Mucosa of stomach (tissue), 1 donor: Measurements from ENCODE around the gene LHFPL3.

Source experiments
- H3K27me3 ChIP-seq: one replicate; pipeline ENCODE4 v1.7.0; 2013; ENCODE audit warnings: mild to moderate bottlenecking, low read length; ENCODE audit not compliant: control insufficient read depth, insufficient read depth
- H3K36me3 ChIP-seq: one replicate; pipeline ENCODE4 v1.7.0; 2013; ENCODE audit warnings: low read length; ENCODE audit not compliant: control insufficient read depth, insufficient read depth
- H3K4me1 ChIP-seq: one replicate; pipeline ENCODE4 v1.7.0; 2013; ENCODE audit warnings: mild to moderate bottlenecking, low read length; ENCODE audit not compliant: control insufficient read depth, insufficient read depth
- H3K4me3 ChIP-seq: one replicate; pipeline ENCODE4 v1.7.0; 2013; ENCODE audit warnings: low read length
- H3K9ac ChIP-seq: one replicate; pipeline ENCODE4 v1.7.0; 2013; ENCODE audit warnings: mild to moderate bottlenecking, low read length, moderate library complexity
- H3K9me3 ChIP-seq: one replicate; pipeline ENCODE4 v1.7.0; 2013; ENCODE audit warnings: mild to moderate bottlenecking, low read length, moderate library complexity; ENCODE audit not compliant: control insufficient read depth
- donor health status: Pancreatic carcinoma.

LHFPL3 gene

GRCh38 chr7:104767826-104768536 is 439.6 kb downstream of the LHFPL3 start:
- Histone ChIP-seq H3K9me3 (no peaks in the 10 kb centered on the region), H3K36me3 (no peaks in the 10 kb centered on the region), H3K4me1 (no peaks in the 10 kb centered on the region), H3K9ac (no peak overlapping the region), H3K27me3 (no peaks in the 10 kb centered on the region), H3K4me3 (no peak overlapping the region)

- no peaks in the 10 kb centered on the region for H3K27me3 ChIP-seq
- no peaks in the 10 kb centered on the region for H3K9me3 ChIP-seq
- H3K4me3 ChIP-seq, result no peak overlapping the region
- no peak overlapping the region for H3K9ac ChIP-seq
- H3K4me1 ChIP-seq, result no peaks in the 10 kb centered on the region
- no peaks in the 10 kb centered on the region for H3K36me3 ChIP-seq
Measured at GRCh38 chr7:104772405-104773345, 444.3 kb downstream of the LHFPL3 start.

GRCh38 chr7:104773796-104774195 is 445.4 kb downstream of the LHFPL3 start:
- Histone ChIP-seq H3K27me3 (no peaks in the 10 kb centered on the region), H3K9ac (no peak overlapping the region), H3K9me3 (no peaks in the 10 kb centered on the region), H3K36me3 (no peaks in the 10 kb centered on the region), H3K4me3 (no peak overlapping the region), H3K4me1 (no peaks in the 10 kb centered on the region)

- Histone ChIP-seq H3K4me1 (no peaks in the 10 kb centered on the region), H3K36me3 (no peaks in the 10 kb centered on the region), H3K9me3 (no peaks in the 10 kb centered on the region), H3K9ac (no peak overlapping the region), H3K27me3 (no peaks in the 10 kb centered on the region), H3K4me3 (no peak overlapping the region)
Measured at GRCh38 chr7:104775531-104775930, 447.1 kb downstream of the LHFPL3 start.

GRCh38 chr7:104777301-104777800 is 448.9 kb downstream of the LHFPL3 start:
- Histone ChIP-seq H3K4me3 (no peak overlapping the region), H3K27me3 (no peaks in the 10 kb centered on the region), H3K4me1 (no peaks in the 10 kb centered on the region)

GRCh38 chr7:104779888-104780287 is 451.5 kb downstream of the LHFPL3 start:
- Histone ChIP-seq H3K9me3 (no peaks in the 10 kb centered on the region), H3K9ac (no peak overlapping the region), H3K4me1 (no peaks in the 10 kb centered on the region), H3K27me3 (no peaks in the 10 kb centered on the region), H3K4me3 (no peak overlapping the region), H3K36me3 (no peaks in the 10 kb centered on the region)

More at GRCh38 chr7:104777301-104777800, 448.9 kb downstream of the LHFPL3 start:
- Histone ChIP-seq H3K9ac (no peak overlapping the region), H3K36me3 (no peaks in the 10 kb centered on the region), H3K9me3 (no peaks in the 10 kb centered on the region)

GRCh38 chr7:104784686-104785085 is 456.3 kb downstream of the LHFPL3 start:
- Histone ChIP-seq H3K4me1 (no peaks in the 10 kb centered on the region), H3K4me3 (no peak overlapping the region), H3K36me3 (no peaks in the 10 kb centered on the region), H3K27me3 (no peaks in the 10 kb centered on the region), H3K9me3 (no peaks in the 10 kb centered on the region), H3K9ac (no peak overlapping the region)

- Histone ChIP-seq H3K9me3 (no peaks in the 10 kb centered on the region), H3K36me3 (no peaks in the 10 kb centered on the region), H3K9ac (no peak overlapping the region), H3K27me3 (no peaks in the 10 kb centered on the region), H3K4me1 (peaks cover 6% of the 10 kb centered on the region), H3K4me3 (no peak overlapping the region)
Measured at GRCh38 chr7:104789780-104790179, 461.4 kb downstream of the LHFPL3 start.

GRCh38 chr7:104790440-104790839 is 462.0 kb downstream of the LHFPL3 start:
- Histone ChIP-seq H3K36me3 (no peaks in the 10 kb centered on the region), H3K4me3 (no peak overlapping the region), H3K4me1 (peaks cover 6% of the 10 kb centered on the region), H3K27me3 (no peaks in the 10 kb centered on the region), H3K9me3 (no peaks in the 10 kb centered on the region), H3K9ac (no peak overlapping the region)

GRCh38 chr7:104791080-104791479 is 462.7 kb downstream of the LHFPL3 start:
- H3K4me3 ChIP-seq, result no peak overlapping the region
- H3K27me3 ChIP-seq, result no peaks in the 10 kb centered on the region
- H3K4me1 ChIP-seq, result peaks cover 6% of the 10 kb centered on the region

GRCh38 chr7:104793066-104793465 is 464.7 kb downstream of the LHFPL3 start:
- no peaks in the 10 kb centered on the region for H3K36me3 ChIP-seq
- H3K4me1 ChIP-seq, result peaks cover 6% of the 10 kb centered on the region
- no peak overlapping the region for H3K9ac ChIP-seq
- no peaks in the 10 kb centered on the region for H3K27me3 ChIP-seq
- H3K9me3 ChIP-seq, result no peaks in the 10 kb centered on the region
- H3K4me3 ChIP-seq, result no peak overlapping the region

More at GRCh38 chr7:104791080-104791479, 462.7 kb downstream of the LHFPL3 start:
- no peaks in the 10 kb centered on the region for H3K36me3 ChIP-seq
- H3K9ac ChIP-seq, result no peak overlapping the region
- H3K9me3 ChIP-seq, result no peaks in the 10 kb centered on the region

- Histone ChIP-seq H3K4me3 (no peak overlapping the region), H3K36me3 (no peaks in the 10 kb centered on the region), H3K9me3 (no peaks in the 10 kb centered on the region), H3K4me1 (peaks cover 6% of the 10 kb centered on the region), H3K9ac (no peak overlapping the region), H3K27me3 (no peaks in the 10 kb centered on the region)
Measured at GRCh38 chr7:104794154-104794553, 465.8 kb downstream of the LHFPL3 start.
